HPDE6-E6E7 (cell line): ENCODE measurements around the gene COL4A2.

Source experiments
- DNase-seq: peaks from one replicate; pipeline ENCODE4 v3.0.0; 2011; ENCODE audit warnings: missing footprints; ENCODE audit errors: extremely low spot score

Gene COL4A2

DNA sequence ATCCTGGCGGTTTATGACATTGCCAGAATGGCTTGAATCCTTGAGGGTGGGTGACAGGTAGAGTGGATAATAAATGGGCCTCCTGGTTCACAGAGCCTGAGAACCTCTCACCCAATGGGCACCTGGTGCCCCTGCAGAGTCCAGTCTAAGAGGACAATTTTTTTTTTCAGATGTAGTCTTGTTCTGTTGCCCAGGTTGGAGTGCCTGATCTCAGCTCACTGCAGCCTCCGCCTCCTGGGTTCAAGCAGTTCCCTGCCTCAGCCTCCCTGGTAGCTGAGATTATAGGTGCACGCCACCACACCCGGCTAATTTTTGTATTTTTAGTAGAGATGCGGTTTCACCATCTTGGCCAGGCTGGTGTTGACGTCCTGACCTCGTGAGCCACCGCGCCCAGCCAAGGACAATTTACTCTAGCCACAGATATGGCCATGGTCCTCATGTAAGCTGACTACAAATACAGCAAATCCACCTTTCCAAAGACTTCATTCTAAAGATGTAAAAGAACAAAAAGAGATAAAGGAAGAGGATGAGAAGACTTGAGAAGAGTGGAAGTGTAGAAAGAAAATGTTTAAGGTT lies 33.0 kb downstream of the COL4A2 start:
- DNase-seq, result no peak

GRCh38 chr13:110340812-110341444 lies 33.8 kb downstream of the COL4A2 start:
- no peak for DNase-seq

GRCh38 chr13:110341445-110342244 lies 34.6 kb downstream of the COL4A2 start:
- no peak for DNase-seq

- DNase-seq, result no peak
Measured at GRCh38 chr13:110342474-110342873, 35.4 kb downstream of the COL4A2 start.

- DNase-seq, result peak; percentile 80
Measured at GRCh38 chr13:110343241-110343865, 36.3 kb downstream of the COL4A2 start.

GRCh38 chr13:110344320-110344719 lies 37.2 kb downstream of the COL4A2 start:
- DNase-seq, result no peak

- DNase-seq, result no peak
Measured at GRCh38 chr13:110345266-110345665, 38.2 kb downstream of the COL4A2 start.

DNA sequence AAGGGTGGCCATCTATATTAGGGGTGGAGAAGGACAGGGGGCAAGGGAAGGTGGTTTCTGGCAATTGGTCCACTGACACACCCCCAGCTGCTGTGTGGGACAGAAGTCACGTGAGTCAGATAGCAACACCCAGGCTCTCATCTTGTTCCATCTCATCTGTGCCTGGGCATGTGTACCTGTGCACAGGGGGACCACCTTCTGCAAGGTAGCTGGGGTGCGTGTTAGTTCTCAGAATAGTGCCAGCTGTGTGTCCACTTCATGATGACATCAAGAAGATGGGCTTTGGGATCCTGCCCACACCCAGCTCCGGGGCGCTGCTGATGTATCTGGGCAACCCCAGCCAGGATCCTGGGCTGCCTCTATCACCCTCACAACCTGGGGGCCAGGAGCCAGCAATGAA lies 38.6 kb downstream of the COL4A2 start:
- no peak for DNase-seq

- DNase-seq, result peak; percentile 77
Measured at GRCh38 chr13:110346661-110347067, 39.6 kb downstream of the COL4A2 start.

DNA sequence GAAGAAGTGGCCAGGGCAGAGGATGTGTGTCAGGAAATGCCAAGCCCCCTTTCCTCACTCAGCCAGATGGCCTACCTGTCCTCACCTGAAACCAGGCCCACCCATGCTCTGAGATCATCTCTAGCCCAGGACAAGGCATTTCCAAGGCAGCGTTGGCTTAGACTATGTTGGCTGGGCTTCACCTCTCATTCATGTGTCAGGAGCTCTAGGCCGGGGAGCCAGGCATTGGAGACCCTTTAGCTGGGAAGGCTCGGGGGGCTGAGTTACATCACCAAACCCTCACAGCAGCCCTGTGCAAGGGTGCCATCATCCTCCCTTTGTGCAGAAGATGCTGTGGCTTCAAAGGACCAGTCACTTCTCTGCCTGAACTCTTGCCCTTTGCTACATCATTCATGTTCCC lies 40.0 kb downstream of the COL4A2 start:
- DNase-seq, result no peak

DNA sequence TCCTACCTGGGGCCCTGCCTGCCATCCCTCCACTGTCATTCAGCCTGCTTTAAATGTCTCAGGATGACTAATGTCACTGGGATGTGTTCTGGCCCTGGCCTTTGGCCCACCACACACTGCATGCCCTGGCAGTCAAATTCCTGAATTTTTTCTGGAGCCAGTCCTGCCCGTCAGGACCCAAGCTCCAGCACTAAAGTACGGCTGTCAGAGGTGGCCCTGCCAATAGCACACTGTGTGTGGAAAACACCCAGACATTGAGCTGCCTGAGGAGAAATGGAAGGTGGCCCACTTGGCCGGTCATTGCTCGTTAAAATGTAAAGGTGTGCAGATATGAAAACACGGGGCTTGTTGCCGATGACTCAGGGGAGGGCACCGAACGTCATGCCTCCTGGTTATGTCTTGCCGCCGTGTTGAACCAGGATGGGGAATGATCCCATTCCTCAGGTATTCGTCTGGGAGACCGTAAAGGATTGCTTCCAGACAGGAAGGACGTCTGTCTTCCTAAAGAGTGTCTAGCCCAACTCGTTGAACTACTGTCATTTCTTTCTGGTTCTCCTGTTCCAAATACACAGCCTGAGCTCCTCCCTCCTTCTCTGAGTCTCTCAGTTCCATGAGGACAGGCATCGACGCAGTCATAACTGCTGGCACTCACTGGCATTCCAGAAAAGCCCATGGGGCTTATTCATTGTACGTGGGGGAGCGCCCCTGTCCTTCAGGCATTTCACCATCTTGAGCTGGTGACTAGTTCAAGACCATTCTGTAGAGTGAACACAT lies 40.6 kb downstream of the COL4A2 start:
- DNase-seq, result peak; percentile 78

DNA sequence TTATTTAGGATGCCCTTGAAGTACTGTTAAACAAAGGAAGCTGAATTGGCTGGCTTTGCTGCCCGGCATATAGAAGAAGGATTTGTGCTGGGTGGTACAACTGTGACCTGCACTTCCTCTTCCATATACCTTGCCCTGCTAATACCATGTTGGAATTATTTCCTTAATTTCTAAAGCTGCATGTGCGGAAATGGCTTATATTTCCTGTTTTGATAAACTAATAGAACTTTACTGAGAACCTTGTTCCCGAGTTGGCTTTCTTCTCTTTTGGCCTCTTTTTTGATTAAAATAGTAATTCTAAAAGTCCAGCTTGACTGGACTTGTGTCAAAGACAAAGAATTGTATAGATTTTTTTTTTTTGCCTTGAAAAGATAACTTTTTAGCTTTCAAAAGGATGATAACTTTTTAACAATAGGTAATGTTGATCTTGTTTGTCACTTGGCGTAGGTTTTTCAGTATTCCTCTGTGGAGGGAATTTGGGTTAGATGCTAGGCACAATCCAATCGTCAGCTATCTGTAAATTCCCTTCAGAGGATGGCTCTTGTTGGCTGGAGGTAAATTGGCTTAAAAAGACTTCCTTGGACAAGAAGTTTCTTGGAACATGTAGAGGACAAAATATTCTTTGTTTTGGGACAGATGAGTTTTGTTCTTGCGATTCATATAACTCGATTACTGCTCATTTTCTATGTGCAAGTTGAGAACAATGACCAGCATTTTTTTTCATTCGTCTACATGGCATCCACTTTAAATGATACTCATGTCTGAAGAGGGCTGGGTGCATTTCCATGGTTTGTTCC lies 41.4 kb downstream of the COL4A2 start:
- no peak for DNase-seq

- no peak for DNase-seq
Measured at GRCh38 chr13:110349239-110349638, 42.2 kb downstream of the COL4A2 start.

DNA sequence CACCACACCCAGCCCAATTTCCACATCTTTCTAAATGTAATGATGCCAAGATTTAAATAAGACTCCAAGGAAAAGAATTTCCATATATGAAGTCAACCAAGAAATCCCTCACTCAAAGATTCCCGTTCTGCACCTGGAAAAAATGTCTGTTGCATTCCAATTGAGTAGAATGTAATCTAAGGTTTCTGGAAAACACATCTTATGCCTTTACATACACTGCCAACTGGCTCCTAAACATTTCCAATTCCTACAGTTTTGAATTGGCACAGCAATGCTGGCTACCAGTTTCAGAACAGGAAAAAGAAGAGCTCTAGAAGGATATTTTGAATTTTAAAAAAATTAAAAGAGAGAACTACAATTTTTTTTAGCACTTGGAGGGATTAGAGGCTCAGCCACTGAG lies 43.0 kb downstream of the COL4A2 start:
- no peak for DNase-seq

DNA sequence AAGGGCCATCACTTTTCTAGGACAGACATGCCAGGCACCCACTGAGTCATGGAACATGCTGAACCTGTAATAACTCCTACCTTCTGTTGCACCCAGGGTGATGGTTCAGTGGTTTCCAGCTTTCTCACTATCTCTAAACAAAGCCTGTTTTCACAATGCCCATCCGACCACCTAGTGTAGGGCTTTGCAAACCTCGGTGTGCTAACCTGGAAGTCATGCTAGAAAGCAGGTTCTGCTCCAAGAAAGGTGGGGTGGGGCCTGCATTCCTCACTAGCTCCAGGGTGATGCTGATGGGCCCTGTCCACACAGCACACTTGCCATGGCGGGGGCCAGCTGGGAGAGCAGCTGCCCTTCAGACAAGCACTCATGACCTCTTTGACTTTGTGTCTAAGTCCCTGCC lies 43.4 kb downstream of the COL4A2 start:
- no peak for DNase-seq

DNA sequence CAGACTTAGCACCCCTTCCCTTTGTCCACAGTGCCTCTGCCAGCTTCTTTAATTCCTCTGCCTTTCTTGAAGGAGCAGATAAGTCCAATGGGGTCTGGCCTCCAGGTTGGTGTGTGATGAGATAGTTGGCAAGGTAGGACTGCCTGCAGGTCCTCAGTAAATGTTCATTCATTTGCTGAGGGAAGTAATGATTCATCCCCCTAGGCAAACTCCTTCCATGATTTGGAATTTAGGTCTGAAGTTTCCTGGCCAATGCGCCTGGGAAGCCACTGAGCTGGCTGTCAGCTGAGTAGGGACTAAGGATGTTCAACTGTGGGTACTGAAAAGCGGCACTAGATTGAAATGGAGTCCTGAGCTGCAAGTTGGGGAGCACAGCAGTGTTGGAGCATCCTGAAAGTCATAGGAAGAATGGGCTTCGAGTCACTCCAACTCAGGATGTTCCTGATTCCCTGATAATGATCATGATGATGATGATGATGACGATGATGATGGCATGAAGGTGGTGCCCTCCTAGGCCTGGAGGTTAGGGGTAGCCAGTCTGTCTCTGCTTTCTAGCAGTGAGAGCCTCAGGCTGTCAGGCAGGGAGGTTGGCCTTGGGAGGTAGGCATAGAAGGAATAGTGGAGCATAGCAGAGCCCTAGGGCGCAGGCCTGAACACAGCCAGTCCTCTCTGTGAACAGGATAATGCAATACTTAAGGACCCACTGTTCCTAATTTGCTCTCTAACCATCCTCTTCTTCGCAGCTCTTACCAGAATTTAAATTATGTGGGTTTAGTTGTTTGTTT lies 44.7 kb downstream of the COL4A2 start:
- DNase-seq, result no peak

DNA sequence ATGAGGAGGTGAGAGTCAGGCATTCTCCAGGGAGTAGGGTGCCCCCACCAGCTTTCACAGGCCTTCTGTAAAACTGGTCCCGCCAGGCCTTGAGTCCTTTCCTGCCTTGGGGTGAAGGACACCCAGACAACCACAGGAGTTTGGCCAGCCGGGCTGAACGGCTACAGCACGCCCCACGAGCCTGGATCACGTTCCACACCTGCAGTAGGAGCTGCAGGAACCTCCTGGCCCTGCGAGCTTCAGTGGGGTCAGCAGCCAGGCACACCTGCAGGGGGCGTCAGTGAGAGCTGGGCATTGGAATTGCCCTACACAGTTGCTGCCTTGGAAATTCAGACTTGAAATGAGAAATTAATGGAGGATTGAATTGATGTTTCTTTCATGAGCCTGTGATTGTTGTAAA lies 45.7 kb downstream of the COL4A2 start:
- DNase-seq, result no peak

DNA sequence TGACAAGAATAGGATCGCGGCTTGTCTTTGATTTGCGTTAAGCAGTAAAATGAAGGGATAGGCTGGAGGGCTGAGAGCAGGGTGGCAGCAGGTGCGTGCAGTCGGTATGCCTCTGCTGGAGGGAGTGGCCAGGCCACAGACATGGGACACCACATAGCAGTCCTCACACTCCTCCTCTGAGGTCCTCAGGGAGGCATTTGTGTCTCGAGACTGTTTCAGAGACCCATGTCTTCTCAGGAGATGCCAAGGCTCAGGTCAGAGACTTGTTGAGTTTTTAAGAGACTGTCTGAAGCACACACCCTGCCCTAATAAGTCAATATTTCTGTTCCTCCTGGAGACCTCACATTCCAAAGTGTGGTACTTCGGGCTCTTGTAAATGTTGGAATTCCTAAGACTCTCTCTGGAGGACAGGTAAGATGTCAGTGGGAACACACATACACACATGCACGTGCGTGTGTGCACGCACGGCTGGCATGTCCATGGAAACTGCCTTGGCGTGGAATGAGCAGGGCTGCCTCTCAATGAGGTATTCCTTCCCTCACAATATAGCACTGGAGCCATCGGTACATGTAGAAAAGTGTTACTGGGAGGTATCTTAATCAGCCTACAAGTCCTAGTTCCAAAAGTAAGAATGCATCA lies 46.4 kb downstream of the COL4A2 start:
- no peak for DNase-seq

DNA sequence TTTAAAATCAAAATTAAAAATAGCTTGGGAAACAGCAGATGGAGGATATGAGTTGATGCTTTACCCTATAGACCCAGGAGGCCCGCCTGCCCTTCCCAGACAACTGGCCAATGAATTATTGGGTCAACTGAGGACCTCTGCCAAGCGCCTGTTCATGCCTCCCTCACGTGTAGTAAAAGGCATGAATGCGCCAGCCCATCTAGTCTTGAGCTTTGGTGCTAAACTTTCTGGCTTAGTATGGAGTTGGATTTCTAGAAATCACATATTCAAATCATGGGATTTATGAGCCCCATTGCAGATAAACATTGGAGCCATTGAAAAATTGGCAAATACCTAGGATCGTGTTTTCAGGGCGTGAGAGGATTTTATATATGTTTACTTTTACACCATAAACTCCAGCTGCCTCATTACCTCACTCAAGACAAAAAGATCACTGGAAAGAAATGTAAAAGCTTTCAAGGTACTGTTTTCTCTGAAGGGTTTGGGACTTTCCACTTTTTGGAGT lies 47.1 kb downstream of the COL4A2 start:
- DNase-seq, result no peak
